ENCODE results near the gene SBF1.

- TF ChIP-seq CTCF (IDR thresholded peaks at IDR 0.05; ENCODE audit: low read length) = no peak
- TF ChIP-seq EZH2 (IDR thresholded peaks at IDR 0.05; ENCODE audit: borderline replicate concordance, low read length) = no peak
Measured at GRCh38 chr22:50502628-50503474, 28.0 kb upstream of the SBF1 start.
